Endometrial microvascular endothelial cells (primary cell): Measurements from ENCODE around the gene WDR59. TPM values are rescaled to one million over a fixed set of nuclear protein-coding genes. Genes with fewer than 3 reads are reported as not detected.
"Not testable (repeated sequence)": the region's sequence is repeated elsewhere in the genome, so short reads cannot be mapped to it uniquely, and the experiment has no call there.

Experiments
- in situ Hi-C: cut with HindIII; loops from 2 replicates; pipeline ENCODE4 v1.10.0; 2017; ENCODE audit warnings: low sequenced_read_pairs, low pct_unique_long_range_greater_than_20kb; ENCODE audit errors: inconsistent ontology term
- total RNA-seq: library from RNA; depleted of rRNA; stranded (reverse); fragments of >200 nt; gene quantifications from one replicate; pipeline ENCODE4 v1.2.3, GENCODE V29; 2015; ENCODE audit errors: inconsistent ontology term

The WDR59 gene
- total RNA-seq, 1 donor from 2014 or later = 23.5 TPM

DNA sequence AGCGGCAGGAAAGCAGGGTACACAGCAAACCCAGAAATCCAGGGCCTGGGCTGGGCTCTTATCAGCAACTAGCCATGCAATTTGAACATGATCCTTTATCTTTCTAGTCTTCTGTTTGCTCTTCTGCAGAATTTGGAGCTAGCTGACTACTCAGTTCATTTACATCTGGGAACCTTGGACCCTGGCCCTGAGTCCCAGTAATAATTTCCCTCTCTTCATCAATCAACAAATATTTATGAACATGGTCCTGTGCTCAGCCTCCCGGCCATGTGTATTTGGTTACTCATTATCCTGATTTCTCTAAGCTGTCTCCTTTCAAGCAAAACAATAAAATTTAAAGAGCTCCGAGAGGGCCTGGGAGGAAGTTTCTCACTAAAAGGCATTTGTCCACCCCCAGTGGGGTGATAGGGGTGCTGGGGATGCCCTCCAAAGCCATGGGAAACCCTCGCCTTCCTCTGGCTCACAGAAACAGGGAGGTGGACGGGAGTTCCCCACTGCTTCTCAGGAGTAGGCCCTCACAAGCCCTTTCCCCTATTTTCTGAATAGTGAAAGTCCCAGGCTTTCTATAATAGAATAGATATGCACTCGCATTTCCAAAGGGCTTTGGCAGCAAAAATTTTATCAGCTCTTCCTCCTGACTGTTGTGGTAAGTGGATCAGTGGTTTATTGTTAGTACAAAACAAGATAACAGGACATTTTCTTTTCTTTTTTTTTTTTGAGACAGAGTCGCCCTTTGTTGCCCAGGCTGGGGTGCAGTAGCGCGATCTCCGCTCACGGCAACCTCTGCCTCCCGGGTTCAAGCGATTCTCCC, 6.9 kb upstream of the WDR59 start:
- in situ Hi-C loops = no loop called here

DNA sequence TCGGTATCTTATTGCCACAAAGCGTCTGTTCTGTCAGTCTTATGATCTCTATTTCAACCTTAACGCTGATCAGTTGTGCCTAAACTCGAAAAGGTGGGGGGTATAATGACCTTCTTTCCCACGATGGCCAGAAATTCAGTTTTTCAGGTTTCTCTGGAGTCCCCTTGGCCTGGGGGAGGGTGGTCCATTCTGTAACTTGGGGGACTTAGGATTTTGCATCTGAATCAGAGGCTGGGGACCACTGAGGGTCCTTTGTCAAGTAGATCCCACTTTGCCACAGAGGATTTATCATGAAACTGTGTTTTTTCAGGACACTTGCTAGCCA, 6.3 kb upstream of the WDR59 start:
- in situ Hi-C loops = no loop called here

DNA sequence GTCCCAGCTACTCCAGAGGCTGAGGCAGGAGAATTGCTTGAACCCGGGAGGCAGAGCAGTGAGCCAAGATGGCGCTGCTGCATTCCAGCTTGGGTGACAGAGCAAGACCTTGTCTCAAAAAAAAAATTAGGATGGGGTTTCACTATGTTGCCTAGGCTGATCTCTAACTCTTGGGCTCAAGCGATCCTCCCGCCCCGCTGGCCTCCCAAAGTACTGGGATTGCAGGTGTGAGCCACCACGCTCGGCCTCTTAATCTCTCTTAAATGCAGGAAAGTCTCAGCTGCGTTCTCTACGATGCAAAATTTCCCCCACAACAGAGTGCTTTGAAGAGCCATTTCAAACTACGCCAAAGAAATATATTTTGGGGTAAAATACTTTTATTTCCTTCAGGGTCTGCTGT, 5.9 kb upstream of the WDR59 start:
- in situ Hi-C loops = no loop called here

DNA sequence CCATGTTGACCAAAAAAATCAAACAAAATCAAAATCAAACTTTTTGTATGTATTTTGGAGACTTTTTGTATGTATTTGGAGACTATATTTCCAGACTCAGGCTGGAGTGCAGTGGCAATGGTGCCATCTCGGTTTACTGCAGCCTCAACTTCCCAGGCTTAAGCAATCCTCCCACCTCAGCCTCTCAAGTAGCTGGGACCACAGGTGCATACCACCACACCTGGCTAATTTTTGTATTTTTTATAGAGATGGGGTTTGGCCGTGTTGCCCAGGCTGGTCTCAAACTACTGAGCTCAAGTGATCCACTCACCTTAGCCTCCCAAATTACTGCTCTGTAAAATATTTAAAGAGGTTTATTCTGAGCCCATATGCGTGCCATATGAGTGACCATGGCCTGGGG, 4.9 kb upstream of the WDR59 start:
- in situ Hi-C loops = not testable (repeated sequence)

DNA sequence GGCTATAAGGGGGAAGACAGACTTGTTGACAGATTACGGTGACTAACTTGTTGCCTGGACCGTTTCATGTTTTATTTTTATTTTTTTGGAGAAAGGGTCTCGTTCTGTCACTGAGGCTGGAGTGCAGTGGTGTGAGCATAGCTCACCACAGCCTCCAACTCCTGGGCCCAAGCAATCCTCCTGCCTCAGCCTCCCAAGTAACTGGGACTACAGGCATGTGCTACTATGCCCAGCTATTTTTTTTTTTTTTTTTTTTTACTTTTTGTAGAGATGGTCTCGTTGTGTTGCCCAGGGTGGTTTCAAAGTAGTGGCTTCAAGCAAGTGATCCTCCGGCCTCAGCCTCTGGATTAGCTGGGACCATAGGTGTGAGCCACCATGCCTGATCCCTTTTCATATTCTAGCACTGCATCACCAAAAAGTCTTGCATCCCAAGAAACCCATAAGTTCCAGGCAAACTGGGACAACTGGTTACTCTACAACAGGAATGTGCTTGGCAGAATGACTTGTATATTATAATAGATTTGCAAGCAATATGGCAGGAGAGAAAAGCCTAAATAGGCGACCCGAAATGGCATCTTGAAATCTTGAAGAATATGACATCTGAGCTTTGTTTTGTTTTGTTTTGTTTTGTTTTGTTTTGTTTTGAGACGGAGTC, 2.2 kb upstream of the WDR59 start:
- in situ Hi-C loops = no loop called here

DNA sequence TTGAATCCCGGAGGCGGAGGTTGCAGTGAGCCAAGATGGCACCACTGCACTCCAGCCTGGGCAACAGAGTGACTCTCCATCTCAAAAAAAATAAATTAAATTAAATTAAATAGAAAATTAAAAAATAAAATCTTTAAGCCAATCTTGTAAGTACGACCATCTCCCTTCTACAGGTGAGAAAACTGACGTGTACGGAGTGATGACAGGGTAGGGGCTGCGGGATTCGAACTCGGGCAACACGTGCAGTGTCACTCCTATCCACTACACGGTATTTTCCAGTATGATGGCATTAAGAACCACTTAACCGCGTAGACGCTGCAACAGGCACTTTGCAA, 762 bp downstream of the WDR59 start:
- in situ Hi-C loops = no loop called here

DNA sequence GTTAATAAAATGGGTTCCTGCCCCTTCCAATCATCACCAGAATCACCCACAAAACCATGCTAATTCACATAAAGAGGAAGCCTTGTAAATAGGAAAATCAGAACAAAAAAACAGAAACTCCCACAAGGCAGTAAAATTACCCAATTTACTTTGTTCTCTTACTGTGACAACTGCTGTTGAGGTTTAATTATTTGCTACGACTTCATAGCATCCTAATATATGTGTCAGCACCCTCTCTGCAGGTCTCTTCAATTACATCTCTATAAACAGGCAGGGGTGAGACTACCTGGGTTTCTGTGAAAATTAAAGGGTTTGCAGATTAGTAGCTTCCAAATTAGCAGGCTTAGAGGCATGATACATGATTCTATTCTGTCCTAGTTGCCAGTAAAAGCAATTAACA, 2.7 kb downstream of the WDR59 start:
- in situ Hi-C loops = no loop called here

DNA sequence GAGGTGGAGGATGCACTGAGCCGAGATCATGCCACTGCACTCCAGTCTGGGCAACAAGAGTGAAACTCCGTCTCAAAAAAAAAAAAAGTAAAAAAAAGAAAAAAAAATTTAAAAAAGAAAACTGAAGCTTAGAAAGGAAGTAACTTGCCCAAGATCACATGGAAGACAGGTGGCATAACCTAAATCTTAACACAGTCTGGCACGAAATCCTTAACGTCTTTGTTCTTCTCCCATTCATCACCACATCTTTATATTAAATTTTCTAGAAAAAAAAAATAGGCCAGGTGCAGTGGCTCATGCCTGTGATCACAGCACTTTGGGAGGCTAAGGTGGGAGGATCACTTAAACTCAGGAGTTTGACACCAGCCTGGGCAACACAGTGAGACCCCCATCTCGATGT, 9.3 kb downstream of the WDR59 start:
- in situ Hi-C loops = no loop called here

DNA sequence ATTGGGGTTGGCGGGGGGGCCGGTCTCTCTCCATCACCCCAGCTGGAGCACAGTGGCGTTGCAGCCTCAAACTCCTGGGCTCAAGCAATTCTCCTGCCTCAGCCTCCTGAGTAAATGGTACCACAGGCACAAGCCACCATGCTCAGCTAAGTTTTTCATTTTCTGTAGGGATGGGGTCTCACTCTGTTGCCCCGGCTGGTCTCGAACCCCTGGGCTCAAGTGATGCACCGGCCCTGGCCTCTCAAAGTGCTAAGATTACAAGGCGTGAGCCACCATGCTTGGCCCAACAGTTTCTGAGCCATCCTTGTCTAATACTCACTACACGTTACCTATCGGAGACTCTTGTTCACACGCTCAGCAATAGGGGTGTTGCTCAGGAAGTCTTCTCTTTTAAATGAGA, 11.6 kb downstream of the WDR59 start:
- in situ Hi-C loops = no loop called here

DNA sequence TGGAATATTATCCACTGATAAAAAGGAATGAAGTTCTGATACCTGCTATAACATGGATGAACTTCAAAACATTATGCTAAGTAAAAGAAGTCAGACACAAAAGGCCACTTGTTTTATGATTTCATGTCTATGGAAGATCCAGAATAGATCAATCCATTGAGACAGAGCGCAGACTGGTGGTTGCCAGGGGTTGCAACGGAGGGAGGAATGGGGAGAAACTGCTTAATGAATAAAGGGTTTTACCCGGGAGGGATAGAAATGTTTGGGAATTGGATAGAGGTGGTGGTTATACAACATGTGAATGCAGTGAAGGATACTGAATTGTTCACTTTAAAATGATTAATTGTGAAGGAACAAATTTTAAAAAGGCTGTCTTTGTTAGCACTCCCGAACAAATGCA, 30.2 kb downstream of the WDR59 start:
- in situ Hi-C loops = no loop called here

DNA sequence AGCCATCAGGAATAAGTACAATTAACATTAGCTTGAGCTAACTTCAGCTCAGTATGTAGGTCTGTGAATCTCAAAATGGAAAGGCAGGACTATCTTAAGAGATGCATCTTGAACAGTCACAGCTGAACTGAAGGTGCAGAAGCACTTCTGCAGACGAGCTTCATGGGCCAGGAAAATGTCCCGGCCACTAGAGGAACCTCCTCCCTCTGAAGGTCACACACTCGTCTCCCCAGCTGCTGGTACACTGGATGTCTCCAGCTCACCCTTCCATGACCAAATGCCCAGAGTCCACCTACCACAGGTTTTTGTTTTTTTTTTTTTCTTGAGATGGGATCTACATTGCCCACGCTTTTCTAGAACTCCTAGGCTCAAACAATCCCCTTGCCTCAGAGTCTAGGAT, 33.2 kb downstream of the WDR59 start:
- in situ Hi-C loops = no loop called here

DNA sequence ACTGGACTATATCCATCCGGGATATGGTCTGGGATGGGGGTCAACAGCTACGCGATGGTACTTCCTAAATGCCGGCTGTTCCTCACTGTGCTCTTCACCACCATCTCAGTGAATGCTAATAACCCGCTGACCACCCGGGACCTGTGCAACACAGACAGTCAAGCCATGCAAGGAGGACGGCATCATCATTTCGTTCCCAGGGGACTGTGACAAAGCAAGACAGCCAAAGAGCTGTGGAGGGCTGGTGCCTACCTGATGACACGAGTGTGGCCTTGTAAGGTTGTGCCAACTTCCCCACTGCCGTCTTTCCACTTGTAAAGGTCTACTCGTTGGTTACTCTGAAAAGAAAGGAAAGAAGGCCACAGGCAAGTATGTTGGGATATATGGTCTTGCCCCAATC, 33.7 kb downstream of the WDR59 start:
- in situ Hi-C loops = no loop called here

DNA sequence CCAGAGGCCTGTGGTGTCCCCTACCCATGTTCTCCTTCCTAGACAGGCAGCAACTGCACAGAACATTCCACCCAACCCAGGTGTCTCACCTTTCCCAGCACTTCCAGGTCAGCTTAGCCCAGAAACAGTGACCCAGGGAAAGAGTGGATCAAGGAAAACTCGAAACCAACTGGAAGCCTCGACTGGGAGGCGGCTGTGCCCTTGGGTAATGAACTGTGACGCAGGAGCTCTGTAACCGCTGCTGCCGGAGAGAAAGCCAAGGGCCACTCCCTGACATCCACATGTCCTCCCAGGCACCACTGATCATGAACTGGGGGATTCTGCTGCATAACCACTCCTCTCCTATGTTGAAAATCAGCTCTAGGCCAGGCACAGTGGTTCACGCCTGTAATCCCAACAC, 34.4 kb downstream of the WDR59 start:
- in situ Hi-C loops = no loop called here

DNA sequence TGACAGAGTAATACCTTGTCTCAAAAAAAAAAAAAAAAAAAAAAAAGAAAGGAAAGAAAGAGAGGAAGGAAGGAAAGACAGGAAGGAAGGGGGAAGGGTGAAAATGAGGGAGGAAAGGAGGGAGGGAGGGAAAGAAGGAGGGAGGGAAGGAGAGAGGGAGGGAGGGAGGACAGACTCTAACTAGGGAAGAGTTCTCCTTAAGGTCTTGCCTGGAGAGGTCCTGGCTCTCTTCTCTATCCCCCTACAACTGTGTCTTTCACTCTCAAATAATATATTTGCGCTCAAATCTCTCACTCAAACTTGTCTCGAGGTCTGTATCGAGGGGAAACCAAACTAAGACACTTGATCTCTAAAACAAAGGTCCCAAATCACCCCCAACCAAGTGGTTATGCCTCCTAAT, 35.6 kb downstream of the WDR59 start:
- in situ Hi-C loops = no loop called here

DNA sequence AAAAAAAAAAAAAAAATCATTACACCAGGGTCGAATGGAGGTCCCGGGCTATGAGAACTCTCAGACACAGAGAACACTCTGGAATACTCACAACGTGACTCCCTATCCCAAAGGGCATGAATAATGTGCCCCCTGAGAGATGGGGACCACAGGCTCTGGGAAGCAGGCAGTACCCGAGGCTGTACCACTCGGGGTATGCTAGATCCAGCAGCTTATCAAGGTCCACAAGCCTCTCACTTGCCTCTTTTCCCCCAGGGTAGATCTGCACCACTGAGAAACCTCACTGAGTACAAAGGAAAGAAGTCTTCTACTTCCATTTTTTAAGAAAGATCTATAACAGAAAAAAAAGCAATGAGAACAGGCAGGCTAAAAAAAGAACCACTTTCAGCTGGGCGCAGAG, 40.5 kb downstream of the WDR59 start:
- in situ Hi-C loops = no loop called here

DNA sequence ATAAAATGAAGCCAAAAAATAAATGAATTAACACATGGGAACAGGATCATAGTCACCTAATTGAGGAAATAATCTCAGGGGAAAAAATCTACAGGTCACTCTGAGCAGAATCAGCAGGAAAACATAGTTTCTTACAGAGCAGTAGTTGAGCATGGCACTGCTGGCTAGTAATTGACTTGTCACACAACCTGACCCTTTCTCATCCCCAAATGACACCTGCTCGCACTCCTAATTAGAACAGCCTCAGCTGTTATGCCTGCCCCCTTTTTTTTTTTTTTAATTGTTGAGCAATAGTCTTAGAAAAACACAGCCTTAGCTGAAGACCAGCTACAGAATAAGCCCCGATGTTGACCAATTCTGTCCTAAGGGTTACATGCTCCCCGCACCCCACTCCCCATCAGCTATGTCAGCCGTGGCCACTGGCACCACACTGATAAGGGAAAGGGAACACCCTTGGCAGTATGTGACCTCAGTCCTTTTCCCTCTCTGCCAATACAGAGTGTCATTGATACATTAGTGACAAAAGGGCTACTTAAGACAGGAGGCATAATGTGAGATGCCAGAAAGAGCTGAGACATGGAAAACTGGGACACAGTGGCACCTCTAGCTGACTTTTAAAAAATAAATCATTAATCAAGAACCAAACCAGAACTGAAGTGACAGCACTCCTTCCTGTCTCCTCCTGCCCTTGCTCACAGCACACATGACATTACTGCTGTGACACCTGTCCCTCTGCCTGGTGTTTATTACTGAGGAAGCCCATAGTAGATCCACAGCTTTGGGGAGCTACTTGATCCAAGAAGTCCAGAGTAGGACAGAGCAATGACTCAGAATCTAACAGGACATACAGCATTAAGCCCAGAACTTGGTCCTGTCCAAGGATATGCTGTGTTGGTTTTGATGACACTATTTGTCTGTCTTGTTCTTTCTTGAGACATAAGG, 41.7 kb downstream of the WDR59 start:
- in situ Hi-C loops = no loop called here

DNA sequence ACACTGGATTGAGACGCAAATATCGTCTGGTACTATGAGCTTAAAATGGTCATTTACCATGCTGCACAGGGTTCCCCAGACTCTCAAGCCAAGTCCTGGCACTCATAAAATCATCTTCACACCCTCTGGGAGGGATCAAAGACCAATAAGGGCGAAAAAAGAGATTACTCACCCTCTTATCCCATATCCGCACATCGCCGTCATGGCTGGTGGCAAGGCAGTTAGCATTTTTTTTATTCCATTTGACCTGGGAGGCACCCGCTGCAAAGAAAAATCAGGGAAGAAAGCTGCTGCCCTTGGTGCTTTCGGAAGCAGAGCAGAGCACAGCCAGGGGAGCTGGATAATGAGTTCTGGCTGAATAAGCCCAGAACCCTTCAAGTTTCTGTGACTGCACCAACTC, 42.4 kb downstream of the WDR59 start:
- in situ Hi-C loops = no loop called here

DNA sequence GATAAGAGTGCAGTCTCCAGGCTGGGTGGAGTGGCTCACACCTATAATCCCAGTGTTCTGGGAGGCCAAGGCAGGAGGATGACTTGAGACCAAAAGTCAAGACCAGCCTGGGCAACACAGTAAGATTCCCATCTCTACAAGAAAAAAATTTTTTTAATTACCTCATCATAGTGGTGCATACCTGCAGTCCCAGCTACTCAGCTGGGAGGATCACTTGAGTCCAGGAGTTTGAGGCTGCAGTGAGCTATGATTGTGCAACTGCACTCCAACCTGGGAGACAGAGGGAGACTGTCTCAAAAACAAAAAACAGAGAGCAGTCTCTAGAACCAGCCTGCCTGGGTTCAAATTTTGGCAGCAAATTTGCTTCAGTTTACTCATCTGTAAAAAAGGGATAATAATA, 45.2 kb downstream of the WDR59 start:
- in situ Hi-C loops = no loop called here

DNA sequence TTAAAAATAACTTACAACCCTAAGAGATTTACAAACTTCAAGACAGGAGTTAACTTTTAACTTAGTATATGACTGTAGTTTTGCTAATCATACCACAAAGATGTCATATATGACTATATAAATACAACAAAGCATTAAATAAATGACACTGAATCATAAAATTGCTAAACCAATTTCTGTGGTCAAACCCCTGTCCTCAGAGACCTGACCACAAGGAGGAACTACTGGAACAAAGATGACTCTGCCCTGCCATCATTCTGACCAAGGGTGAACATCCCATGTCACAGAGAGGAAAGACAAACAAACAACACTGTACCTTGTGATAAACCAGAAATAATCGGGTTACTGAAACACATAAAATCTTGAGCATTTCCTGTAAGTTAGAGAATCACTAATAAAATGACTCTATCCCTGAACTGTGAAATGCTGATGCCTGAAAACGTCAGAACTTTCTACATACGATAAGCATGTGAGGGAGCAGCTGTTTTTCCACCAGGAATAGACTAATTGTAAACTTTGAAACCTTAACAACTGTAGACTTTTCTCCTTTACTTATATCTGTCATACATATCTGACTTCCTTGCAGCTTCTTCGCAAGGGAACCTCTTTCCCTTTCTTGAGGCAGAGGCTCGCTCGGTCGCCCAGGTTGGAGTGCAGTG, 47.9 kb downstream of the WDR59 start:
- in situ Hi-C loops = no loop called here
